ENCODE results near the gene WDPCP.

GRCh38 chr2:63118821-63119220 is 469.5 kb downstream of the WDPCP start:
- no peak for TF ChIP-seq CSDC2 (CRISPR knock-in tag; IDR thresholded peaks at IDR 0.05)
- no peak for TF ChIP-seq PATZ1 (CRISPR knock-in tag; IDR thresholded peaks at IDR 0.05; ENCODE audit: borderline replicate concordance)
- no peak for TF ChIP-seq TCF4 (CRISPR knock-in tag; IDR thresholded peaks at IDR 0.05; ENCODE audit: borderline replicate concordance)
- TF ChIP-seq CREB5 (CRISPR knock-in tag; IDR thresholded peaks at IDR 0.05; ENCODE audit: low read depth) = no peak
- no peak for TF ChIP-seq ZFP3 (CRISPR knock-in tag; IDR thresholded peaks at IDR 0.05)
- no peak for TF ChIP-seq ZC3H10 (CRISPR knock-in tag; IDR thresholded peaks at IDR 0.05)
